AG04450 (cell line): ENCODE data around the gene PTGES2. TPM values are rescaled to one million over a fixed set of nuclear protein-coding genes. Genes with fewer than 3 reads are reported as not detected.

Experiments used
- CTCF ChIA-PET: fragments of 300-600, 350-600 bp; formaldehyde crosslinking; extraction: SDS; loops from one replicate; lab custom pipeline; 2022; ENCODE audit warnings: antibody characterized with exemption, inconsistent platforms; lab: Charles Lee
- POLR2A ChIA-PET: fragments of 350-600 bp; formaldehyde crosslinking; extraction: SDS; loops from one replicate; lab custom pipeline; 2021; ENCODE audit warnings: antibody characterized with exemption, inconsistent platforms; lab: Yijun Ruan, JAX
- DNase-seq: peaks from one replicate; pipeline ENCODE4 v3.0.0-alpha.2; 2011; ENCODE audit warnings: low read depth, low spot score
- H3K27ac ChIP-seq: one replicate; pipeline ENCODE4 v1.5.1; 2012; ENCODE audit warnings: low read depth, low read length, control low read depth
- H3K27me3 ChIP-seq: one replicate; pipeline ENCODE4 v1.6.0; 2012; ENCODE audit warnings: low read length; ENCODE audit not compliant: control insufficient read depth, insufficient read depth
- H3K4me3 ChIP-seq: 2 replicates; pipeline ENCODE4 v1.5.1; 2011; ENCODE audit warnings: mild to moderate bottlenecking, low read depth, low read length, control low read depth
- H3K9me3 ChIP-seq: 2 replicates; pipeline ENCODE4 v1.5.1; 2012; ENCODE audit warnings: low read length; ENCODE audit not compliant: control insufficient read depth, insufficient read depth
- polyA minus RNA-seq: library from RNA; depleted of rRNA, polyadenylated mRNA; stranded (reverse); fragments of >200 nt; gene quantifications from 2 replicates; pipeline ENCODE4 v1.2.3, GENCODE V29; 2011; rRNA and poly(A)+ RNA removed
- polyA plus RNA-seq: library from polyadenylated mRNA; depleted of rRNA; stranded (reverse); fragments of >200 nt; gene quantifications from 2 replicates; pipeline ENCODE4 v1.2.3, GENCODE V29; 2011; rRNA removed
- TF ChIP-seq, protein P1 (sequence below): IDR thresholded peaks from 2 replicates; pipeline ENCODE4 v1.5.1; 2011; ENCODE audit warnings: low read depth, low read length, control low read depth, inconsistent platforms

Gene PTGES2
- polyA plus RNA-seq (56.3 and 75.2 TPM in 2 replicates), polyA minus RNA-seq (50.5 and 68.7 TPM in 2 replicates)

DNA sequence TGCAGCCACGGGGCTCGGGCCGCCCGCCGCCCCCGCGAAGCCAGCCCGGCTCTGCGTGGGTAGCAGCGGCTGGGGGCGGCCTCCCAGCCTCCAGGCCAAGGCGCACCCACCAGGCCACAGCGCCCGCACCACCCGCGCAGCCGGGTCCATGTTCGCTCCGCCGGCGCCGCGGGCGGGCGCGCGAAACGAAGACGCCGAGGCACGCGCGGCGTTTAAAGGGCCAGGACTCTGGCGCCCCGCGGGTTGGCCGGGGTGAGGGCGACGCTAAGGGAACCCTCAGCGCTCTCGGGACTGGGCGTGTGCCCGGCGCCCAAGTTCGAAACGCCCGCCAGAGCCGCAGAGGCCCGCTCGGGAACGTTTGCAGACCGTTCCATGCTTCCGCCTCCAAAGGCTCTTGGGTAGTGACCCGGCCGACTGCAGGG lies at the start of gene PTGES2:
PTGES2 (minus strand) TSS at position 162 of the 422 bp plus-strand sequence; CDS start at position 150, 12 bp downstream.
- DNase-seq: peak; percentile 32
- POLR2A ChIA-PET: no interaction called here
- H3K27me3 ChIP-seq: peaks cover 4% of the 10 kb centered on the region
- peak within 1 kb of the TSS; percentile 92 for H3K27ac ChIP-seq
- CTCF ChIA-PET: interaction anchor here (4.0 kb wide), 1 partner anchor 10 kb away, joined by 53 read pairs; no protein-coding TSS in a partner anchor
- H3K9me3 ChIP-seq: peaks cover 3% of the 10 kb centered on the region; the same call in 1 of the 2 replicates
- TF ChIP-seq, protein P1, sequence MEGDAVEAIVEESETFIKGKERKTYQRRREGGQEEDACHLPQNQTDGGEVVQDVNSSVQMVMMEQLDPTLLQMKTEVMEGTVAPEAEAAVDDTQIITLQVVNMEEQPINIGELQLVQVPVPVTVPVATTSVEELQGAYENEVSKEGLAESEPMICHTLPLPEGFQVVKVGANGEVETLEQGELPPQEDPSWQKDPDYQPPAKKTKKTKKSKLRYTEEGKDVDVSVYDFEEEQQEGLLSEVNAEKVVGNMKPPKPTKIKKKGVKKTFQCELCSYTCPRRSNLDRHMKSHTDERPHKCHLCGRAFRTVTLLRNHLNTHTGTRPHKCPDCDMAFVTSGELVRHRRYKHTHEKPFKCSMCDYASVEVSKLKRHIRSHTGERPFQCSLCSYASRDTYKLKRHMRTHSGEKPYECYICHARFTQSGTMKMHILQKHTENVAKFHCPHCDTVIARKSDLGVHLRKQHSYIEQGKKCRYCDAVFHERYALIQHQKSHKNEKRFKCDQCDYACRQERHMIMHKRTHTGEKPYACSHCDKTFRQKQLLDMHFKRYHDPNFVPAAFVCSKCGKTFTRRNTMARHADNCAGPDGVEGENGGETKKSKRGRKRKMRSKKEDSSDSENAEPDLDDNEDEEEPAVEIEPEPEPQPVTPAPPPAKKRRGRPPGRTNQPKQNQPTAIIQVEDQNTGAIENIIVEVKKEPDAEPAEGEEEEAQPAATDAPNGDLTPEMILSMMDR: no peak
- peak within 1 kb of the TSS; percentile 90 for H3K4me3 ChIP-seq

DNA sequence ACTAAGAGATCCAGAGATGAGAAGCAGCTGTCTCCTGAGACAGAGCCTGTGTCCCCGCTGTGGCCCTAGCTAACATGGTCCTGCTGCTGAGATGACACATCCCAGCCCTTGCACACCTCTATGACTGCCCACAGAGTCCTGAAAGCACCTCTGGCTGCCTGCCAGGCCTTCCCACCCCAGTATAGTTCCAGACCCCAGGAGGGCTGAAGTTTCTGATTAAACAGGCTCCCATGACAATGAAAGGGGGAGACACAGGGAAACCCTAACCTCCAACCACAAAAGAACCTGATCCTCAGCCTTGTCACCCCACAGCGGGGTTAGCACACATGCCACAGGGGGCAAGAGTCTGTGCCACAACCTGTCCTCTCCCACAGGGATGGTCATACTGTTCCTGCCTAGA lies 48.2 kb upstream of the PTGES2 start:
- H3K4me3 ChIP-seq: no peak overlapping the region
- H3K9me3 ChIP-seq: peaks cover 10% of the 10 kb centered on the region
- ChIA-PET CTCF (interaction anchor here (0.6 to 1.5 kb wide), 3 partner anchors 16 to 120 kb away, joined by 3 to 8 read pairs (median 4); partner anchors contain the start of gene CIZ1), POLR2A (interaction anchor here (0.9 to 1.2 kb wide), 4 partner anchors 15 to 195 kb away, joined by 3 to 7 read pairs (median 4); partner anchors contain the start of genes BBLN, CIZ1 and URM1)
- TF ChIP-seq, protein P1: no peak
- peak overlapping the region; percentile 93 for H3K27ac ChIP-seq
- no peaks in the 10 kb centered on the region for H3K27me3 ChIP-seq
- DNase-seq: no peak

DNA sequence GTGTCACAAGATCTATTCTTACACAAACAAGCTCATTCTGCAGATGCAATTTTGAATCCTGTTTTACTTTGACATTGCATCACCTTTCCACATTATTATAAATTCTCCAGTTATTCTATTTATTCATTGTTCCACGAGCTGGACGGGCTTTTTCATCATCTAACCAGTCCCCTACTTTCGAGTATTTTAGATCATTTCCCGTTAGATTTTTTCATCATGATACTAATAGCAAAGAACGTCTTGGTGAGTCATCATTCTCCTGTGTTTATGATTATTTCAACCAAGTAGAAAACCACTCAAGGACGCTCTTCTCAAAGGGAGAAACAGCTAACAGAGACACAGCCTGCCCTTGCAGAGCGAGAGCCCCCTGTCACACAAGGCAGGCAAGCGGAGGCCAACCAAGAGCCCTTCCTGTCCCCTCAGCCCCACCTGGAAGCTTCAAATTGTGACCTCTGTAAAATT lies 47.6 kb upstream of the PTGES2 start:
- CTCF ChIA-PET: interaction anchor here (0.6 to 1.5 kb wide), 5 partner anchors 9 to 120 kb away, joined by 3 to 8 read pairs (median 4); partner anchors contain the start of gene CIZ1
- POLR2A ChIA-PET: interaction anchor here (0.6 to 1.2 kb wide), 5 partner anchors 14 to 196 kb away, joined by 3 to 7 read pairs (median 3); partner anchors contain the start of genes BBLN, CIZ1 and URM1
- Histone ChIP-seq H3K27ac (peak overlapping the region; percentile 93), H3K4me3 (0 out of 2 replicates have a peak overlapping the region, but pooled peaks have one; percentile 17), H3K27me3 (no peaks in the 10 kb centered on the region), H3K9me3 (peaks cover 10% of the 10 kb centered on the region)
- TF ChIP-seq, protein P1: no peak
- peak; percentile 56 for DNase-seq

DNA sequence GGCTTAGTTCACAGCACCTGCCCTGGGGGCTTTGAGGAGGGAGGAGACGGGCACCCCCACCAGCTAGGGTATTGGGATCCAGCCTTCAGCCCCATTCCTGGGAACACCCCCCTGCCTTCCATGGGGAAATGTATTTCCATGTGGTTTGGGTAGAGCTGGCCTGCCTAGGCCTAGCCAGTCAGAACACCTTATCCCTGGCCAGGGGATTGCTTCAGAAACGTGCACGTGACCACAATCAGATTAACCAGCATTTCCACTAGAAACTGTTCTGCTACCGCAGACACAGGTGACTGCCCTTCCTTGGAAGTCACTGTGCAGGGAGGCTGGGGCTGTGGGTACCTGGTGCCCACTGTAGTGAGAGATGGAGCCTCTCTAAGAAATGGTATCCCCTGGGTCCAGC lies 46.5 kb upstream of the PTGES2 start:
- TF ChIP-seq, protein P1: no peak
- ChIA-PET CTCF (interaction anchor here (0.6 kb wide), 1 partner anchor 14 kb away, joined by 5 read pairs; no protein-coding TSS in a partner anchor), POLR2A (no interaction called here)
- H3K4me3 ChIP-seq: no peak overlapping the region
- no peak overlapping the region for H3K27ac ChIP-seq
- H3K27me3 ChIP-seq: no peaks in the 10 kb centered on the region
- DNase-seq: no peak
- peaks cover 5% of the 10 kb centered on the region for H3K9me3 ChIP-seq

DNA sequence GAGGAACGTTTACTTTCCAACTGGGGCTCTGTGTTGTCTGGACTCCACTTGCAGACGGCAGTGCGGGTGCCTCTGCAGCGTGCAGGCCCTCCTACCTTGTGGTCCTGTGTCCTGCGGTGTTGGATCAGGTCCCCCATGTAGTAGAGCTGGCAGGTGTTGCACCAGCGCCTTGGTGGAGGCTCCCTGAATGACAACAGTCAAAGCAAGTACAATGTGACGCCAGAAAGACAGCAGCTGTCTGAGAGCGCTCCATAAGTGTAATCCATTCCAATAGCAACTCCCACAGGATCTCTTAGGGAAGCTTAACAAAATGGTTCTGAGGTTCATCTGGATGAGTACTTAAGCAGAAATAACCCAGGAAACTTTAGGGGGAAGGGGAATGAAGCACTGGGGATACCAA lies 42.4 kb upstream of the PTGES2 start:
- ChIA-PET POLR2A (interaction anchor here (1.2 kb wide), 1 partner anchor 21 kb away, joined by 3 read pairs; no protein-coding TSS in a partner anchor), CTCF (interaction anchor here (0.9 to 1.0 kb wide), 2 partner anchors 13 to 52 kb away, joined by 3 read pairs; no protein-coding TSS in a partner anchor)
- DNase-seq: no peak
- TF ChIP-seq, protein P1: no peak
- H3K9me3 ChIP-seq: no peaks in the 10 kb centered on the region
- H3K27me3 ChIP-seq: no peaks in the 10 kb centered on the region
- H3K4me3 ChIP-seq: no peak overlapping the region
- H3K27ac ChIP-seq: no peak overlapping the region
